HL-60 (cell line): Measurements from ENCODE around the gene LIFR.

Experiments used
- POLR2AphosphoS5 ChIP-seq: IDR thresholded peaks from 2 replicates; pipeline ENCODE4 v1.6.1; 2012; ENCODE audit warnings: low read depth
- REST ChIP-seq: IDR thresholded peaks from 2 replicates; pipeline ENCODE4 v1.6.1; 2012; ENCODE audit warnings: low read depth; ENCODE audit not compliant: insufficient replicate concordance
- TF ChIP-seq, protein P1 (sequence below): IDR thresholded peaks from one replicate; pipeline ENCODE4 v1.5.1; 2011; ENCODE audit warnings: low read length, control low read depth, inconsistent platforms; ENCODE audit not compliant: insufficient read depth

GRCh38 chr5:38506302-38506701, 50.1 kb downstream of the LIFR start:
- TF ChIP-seq, protein P1, sequence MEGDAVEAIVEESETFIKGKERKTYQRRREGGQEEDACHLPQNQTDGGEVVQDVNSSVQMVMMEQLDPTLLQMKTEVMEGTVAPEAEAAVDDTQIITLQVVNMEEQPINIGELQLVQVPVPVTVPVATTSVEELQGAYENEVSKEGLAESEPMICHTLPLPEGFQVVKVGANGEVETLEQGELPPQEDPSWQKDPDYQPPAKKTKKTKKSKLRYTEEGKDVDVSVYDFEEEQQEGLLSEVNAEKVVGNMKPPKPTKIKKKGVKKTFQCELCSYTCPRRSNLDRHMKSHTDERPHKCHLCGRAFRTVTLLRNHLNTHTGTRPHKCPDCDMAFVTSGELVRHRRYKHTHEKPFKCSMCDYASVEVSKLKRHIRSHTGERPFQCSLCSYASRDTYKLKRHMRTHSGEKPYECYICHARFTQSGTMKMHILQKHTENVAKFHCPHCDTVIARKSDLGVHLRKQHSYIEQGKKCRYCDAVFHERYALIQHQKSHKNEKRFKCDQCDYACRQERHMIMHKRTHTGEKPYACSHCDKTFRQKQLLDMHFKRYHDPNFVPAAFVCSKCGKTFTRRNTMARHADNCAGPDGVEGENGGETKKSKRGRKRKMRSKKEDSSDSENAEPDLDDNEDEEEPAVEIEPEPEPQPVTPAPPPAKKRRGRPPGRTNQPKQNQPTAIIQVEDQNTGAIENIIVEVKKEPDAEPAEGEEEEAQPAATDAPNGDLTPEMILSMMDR: no peak
- TF ChIP-seq REST: no peak
- no peak for TF ChIP-seq POLR2AphosphoS5
